Activated T-cell treated with anti-CD3 and anti-CD28 coated beads, Interleukin-2, amount 50 U/mL, for 24 hours (primary cell): ENCODE results near the gene STARD3NL.
A peak's percentile ranks its signal among the peaks of the same experiment; 100 is the strongest.

Source experiments
- DNase-seq: peaks from one replicate; pipeline ENCODE4 v3.0.0-alpha.2; 2020
- H3K27ac Mint-ChIP-seq: 2 replicates; pipeline ENCODE4 v1.8.0; 2020; ENCODE audit warnings: mild to moderate bottlenecking, mixed read lengths
- H3K27me3 Mint-ChIP-seq: 2 replicates; pipeline ENCODE4 v1.8.0; 2020; ENCODE audit warnings: mixed read lengths
- H3K36me3 Mint-ChIP-seq: 2 replicates; pipeline ENCODE4 v1.8.0; 2020; ENCODE audit warnings: low read depth, mixed read lengths
- H3K4me1 Mint-ChIP-seq: 2 replicates; pipeline ENCODE4 v1.8.0; 2020; ENCODE audit warnings: low read depth, mixed read lengths
- H3K4me3 Mint-ChIP-seq: 2 replicates; pipeline ENCODE4 v1.8.0; 2020; ENCODE audit warnings: mild to moderate bottlenecking, moderate library complexity, mixed read lengths
- H3K9me3 Mint-ChIP-seq: 2 replicates; pipeline ENCODE4 v1.8.0; 2020; ENCODE audit warnings: mixed read lengths

The STARD3NL gene

DNA sequence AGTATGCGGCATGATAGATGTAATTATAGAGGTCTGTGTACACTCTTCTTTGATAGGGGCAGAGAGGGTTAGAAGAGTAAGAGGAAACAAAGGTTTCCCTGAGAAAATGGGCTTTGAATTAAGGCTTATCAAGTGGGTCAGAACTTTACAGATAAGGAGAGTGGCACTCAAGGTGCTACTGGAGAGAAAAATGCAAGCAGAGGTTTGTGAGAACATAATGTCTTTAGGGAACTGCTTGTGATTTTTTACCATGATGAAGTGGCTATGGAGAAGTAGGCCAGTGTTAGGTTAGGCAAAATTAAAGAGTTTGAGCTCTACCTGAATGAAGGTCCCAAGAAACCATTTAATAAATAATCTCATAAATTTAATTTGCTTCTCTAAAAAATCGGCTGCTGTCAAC, 14.3 kb downstream of the STARD3NL start:
- Mint-ChIP-seq H3K4me3 (no peak overlapping the region), H3K9me3 (no peaks in the 10 kb centered on the region), H3K4me1 (peaks cover 52% of the 10 kb centered on the region), H3K27ac (no peak overlapping the region), H3K36me3 (peaks cover 4% of the 10 kb centered on the region), H3K27me3 (no peaks in the 10 kb centered on the region)
- no peak for DNase-seq

DNA sequence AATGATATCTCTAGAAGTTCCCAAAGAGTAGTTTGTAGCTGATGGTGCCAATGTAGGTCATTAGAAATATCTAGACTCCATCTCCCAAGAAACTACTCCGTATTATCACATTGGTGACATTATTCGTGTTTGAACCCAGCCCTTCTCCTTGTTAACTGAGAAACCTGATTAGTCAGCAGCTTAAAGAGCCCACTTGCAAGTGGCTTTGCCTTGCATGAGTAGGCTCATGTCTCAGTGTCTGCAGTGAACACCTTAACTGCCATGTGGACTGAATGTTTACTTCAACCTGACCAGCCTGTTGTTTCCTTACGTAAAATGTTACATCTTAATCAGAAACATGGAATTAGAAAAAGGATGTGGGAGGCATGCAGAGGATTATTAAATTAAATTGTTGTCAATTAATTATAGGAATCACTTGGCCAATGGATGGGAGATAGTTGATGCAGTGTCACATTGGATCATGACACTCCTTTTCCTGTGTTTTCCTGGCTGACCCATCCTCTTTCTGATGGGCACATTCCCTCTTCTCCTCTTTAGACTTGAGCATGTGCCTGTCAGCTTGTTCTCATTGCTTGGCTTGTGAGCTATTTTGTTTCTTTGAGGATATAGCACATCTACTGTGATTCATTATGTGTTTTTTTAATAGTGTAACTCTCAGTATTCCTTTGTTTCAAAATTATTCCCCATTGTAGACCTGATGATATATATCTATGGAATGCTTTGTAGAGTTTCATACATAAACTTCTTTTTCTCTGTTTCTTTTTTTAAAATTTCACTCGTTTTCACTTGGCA, 18.0 kb downstream of the STARD3NL start:
- H3K27ac Mint-ChIP-seq = no peak overlapping the region
- H3K9me3 Mint-ChIP-seq = no peaks in the 10 kb centered on the region
- no peak overlapping the region for H3K4me3 Mint-ChIP-seq
- no peak for DNase-seq
- peaks cover 40% of the 10 kb centered on the region for H3K4me1 Mint-ChIP-seq
- H3K36me3 Mint-ChIP-seq = peaks cover 6% of the 10 kb centered on the region
- H3K27me3 Mint-ChIP-seq = no peaks in the 10 kb centered on the region

DNA sequence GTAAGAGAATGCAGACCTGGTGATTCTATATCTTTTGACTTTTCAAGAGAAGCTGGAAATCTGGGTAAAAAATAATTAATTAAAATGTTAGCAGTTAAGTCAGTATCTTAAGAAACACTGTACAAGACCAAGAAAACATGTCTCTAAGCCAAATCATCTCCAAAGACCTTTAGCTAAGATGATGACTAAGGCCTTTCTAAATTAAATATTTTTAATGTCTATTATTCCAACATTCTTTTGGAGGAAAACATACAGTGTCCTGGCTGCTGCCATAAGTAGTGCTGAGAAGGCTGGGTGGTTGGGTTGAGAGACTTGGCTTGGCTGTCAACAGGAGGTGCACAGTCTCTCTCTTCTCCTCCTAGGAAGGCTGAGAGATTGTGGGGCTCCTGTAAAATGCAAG, 20.3 kb downstream of the STARD3NL start:
- Mint-ChIP-seq H3K27ac (no peak overlapping the region), H3K36me3 (peaks cover 16% of the 10 kb centered on the region), H3K27me3 (no peaks in the 10 kb centered on the region), H3K4me1 (peaks cover 30% of the 10 kb centered on the region), H3K9me3 (peaks cover 2% of the 10 kb centered on the region), H3K4me3 (no peak overlapping the region)
- DNase-seq = no peak

- Mint-ChIP-seq H3K27me3 (no peaks in the 10 kb centered on the region), H3K4me3 (no peak overlapping the region), H3K27ac (no peak overlapping the region), H3K4me1 (peaks cover 30% of the 10 kb centered on the region), H3K9me3 (peaks cover 2% of the 10 kb centered on the region), H3K36me3 (peaks cover 20% of the 10 kb centered on the region)
- DNase-seq = no peak
These were observed 21.1 kb downstream of the STARD3NL start for GRCh38 chr7:38199154-38199553.

DNA sequence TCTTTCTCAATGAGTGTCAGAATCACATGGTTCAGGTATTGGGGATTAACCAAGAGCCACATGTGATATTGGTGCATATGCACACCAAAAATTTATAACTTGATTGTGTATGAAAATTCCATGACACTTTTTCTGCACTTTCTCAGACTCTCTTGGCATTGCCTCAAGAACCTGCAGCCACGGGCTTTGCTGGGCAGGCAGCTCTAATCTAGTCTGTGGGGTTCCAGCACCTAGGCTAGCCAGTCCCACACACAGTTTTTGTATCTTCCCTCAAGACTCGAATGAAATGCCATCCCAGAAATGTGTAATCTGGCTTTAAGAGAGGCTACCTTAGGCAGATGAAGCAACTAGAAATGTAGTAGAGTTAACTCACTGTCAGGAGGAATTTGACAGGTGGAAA, 21.7 kb downstream of the STARD3NL start:
- H3K4me1 Mint-ChIP-seq = peaks cover 30% of the 10 kb centered on the region
- H3K4me3 Mint-ChIP-seq = no peak overlapping the region
- no peak for DNase-seq
- H3K27me3 Mint-ChIP-seq = no peaks in the 10 kb centered on the region
- peaks cover 20% of the 10 kb centered on the region for H3K36me3 Mint-ChIP-seq
- peaks cover 2% of the 10 kb centered on the region for H3K9me3 Mint-ChIP-seq
- no peak overlapping the region for H3K27ac Mint-ChIP-seq

- no peak overlapping the region for H3K27ac Mint-ChIP-seq
- no peaks in the 10 kb centered on the region for H3K27me3 Mint-ChIP-seq
- H3K4me1 Mint-ChIP-seq = no peaks in the 10 kb centered on the region
- DNase-seq = no peak
- peaks cover 2% of the 10 kb centered on the region for H3K9me3 Mint-ChIP-seq
- H3K4me3 Mint-ChIP-seq = no peak overlapping the region
- H3K36me3 Mint-ChIP-seq = peaks cover 42% of the 10 kb centered on the region
These were observed 28.0 kb downstream of the STARD3NL start for GRCh38 chr7:38206071-38206470.

DNA sequence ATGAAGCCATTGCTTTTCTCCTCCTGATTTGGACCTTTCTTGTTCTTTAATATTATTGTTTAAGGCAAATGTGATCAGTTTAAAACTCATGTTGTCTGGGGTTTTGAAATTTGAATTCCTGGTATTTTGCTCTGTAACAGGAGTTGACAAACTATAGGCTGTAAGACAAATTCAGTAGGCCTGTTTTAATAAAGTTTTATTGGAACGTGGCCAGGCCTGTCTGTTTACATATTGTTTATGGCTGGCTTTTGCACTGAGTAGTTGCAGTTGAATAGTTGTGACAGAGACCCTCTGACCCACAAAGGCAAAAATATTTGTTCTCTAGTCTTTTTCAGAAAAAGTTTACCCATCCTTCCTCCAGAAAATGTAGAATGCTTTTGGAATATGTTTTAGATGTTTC, 29.8 kb downstream of the STARD3NL start:
- no peaks in the 10 kb centered on the region for H3K4me1 Mint-ChIP-seq
- H3K27me3 Mint-ChIP-seq = no peaks in the 10 kb centered on the region
- no peaks in the 10 kb centered on the region for H3K9me3 Mint-ChIP-seq
- no peak for DNase-seq
- H3K27ac Mint-ChIP-seq = no peak overlapping the region
- no peak overlapping the region for H3K4me3 Mint-ChIP-seq
- H3K36me3 Mint-ChIP-seq = peaks cover 32% of the 10 kb centered on the region

GRCh38 chr7:38211486-38211885, 33.4 kb downstream of the STARD3NL start:
- peaks cover 12% of the 10 kb centered on the region for H3K4me1 Mint-ChIP-seq
- DNase-seq = no peak
- H3K27ac Mint-ChIP-seq = no peak overlapping the region
- H3K4me3 Mint-ChIP-seq = no peak overlapping the region
- no peaks in the 10 kb centered on the region for H3K9me3 Mint-ChIP-seq
- peaks cover 40% of the 10 kb centered on the region for H3K36me3 Mint-ChIP-seq
- no peaks in the 10 kb centered on the region for H3K27me3 Mint-ChIP-seq

DNA sequence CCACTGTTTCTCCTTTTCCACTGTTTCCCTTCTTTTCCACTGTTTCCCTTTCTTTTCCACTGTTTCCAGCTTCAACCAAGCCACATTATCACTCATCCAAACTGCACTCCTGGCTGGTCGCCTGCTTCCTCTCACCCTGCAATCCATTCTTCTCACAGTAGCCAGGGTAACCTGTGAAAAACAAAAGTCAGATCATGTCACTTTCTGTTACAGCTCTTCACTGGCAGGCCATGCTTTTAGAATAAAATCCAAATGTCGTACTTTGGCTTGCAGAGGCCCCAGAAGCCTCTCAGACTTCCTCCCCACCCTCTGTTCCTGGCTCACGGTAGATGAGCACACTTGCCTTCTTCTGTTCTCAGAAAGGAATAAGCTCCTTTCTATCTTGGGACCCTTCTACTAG, 33.9 kb downstream of the STARD3NL start:
- H3K27ac Mint-ChIP-seq = no peak overlapping the region
- H3K9me3 Mint-ChIP-seq = no peaks in the 10 kb centered on the region
- peaks cover 45% of the 10 kb centered on the region for H3K36me3 Mint-ChIP-seq
- no peak for DNase-seq
- H3K4me3 Mint-ChIP-seq = no peak overlapping the region
- no peaks in the 10 kb centered on the region for H3K27me3 Mint-ChIP-seq
- peaks cover 15% of the 10 kb centered on the region for H3K4me1 Mint-ChIP-seq

DNA sequence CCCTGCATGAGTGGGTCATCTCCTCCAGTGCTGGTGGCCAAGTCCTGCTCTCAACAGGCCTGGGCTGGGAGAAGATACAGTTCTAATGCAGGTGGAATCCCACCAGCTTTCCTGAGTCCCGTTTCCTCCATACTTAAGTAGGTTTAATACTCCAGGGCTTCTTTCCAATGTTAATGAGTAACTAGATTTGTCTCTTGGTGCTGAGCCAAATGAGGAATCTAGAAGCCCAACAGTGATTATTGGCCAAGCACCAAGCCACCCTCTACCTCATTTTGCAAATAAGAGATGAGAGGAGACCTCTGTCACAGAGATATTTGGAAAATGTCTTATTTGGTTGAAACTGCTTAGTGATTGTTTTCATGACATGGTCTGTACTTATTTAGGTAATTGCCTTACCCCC, 37.1 kb downstream of the STARD3NL start:
- Mint-ChIP-seq H3K9me3 (no peaks in the 10 kb centered on the region), H3K36me3 (peaks cover 49% of the 10 kb centered on the region), H3K27ac (no peak overlapping the region), H3K4me3 (no peak overlapping the region), H3K27me3 (no peaks in the 10 kb centered on the region), H3K4me1 (peaks cover 37% of the 10 kb centered on the region)
- no peak for DNase-seq

DNA sequence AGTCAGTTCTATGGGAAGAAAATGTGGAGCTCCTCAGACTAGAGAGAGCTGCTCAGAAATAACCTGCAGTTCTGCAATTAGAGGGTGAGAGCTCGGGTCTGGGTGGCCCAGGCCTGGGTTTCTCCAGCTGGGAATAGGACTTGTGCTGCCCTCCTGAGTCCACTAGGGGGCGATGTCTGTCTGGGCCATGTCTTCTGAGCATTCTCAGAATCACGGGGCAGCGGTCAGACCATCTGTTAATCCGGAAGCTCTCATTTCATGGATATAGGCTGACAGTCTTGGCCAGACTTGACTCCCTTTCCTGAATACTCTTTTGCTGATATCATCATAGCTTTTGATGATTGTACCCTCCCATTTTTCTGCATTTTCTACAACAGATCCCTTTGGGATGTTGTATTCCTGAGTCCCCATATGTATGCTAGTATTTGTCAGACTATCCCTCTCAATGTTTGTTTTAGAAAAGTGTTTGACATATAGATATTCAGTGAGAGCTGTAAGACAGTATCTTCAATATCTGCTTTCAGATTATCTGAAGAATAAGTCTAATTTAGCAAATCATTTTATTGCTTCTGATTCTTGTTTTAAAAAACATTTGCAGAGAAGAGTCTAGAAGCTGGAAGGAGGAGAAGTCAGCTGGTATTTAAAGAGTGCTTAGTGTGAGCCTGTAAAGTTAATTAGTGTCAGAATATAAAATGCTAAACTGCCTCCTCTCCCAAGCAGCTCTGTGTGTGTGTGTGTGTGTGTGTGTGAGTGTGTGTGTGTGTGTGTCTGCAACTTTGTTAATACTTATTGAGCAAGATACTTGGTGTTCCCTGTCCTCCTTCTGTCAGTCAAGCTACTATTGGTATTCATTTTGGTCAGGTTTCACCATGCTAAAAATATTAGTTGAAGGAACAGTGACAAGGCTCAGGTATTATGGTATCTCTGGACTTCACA, 38.0 kb downstream of the STARD3NL start:
- DNase-seq = peak; percentile 78
- H3K4me3 Mint-ChIP-seq = no peak overlapping the region

GRCh38 chr7:38217672-38218071, 39.6 kb downstream of the STARD3NL start:
- H3K27me3 Mint-ChIP-seq = no peaks in the 10 kb centered on the region
- no peaks in the 10 kb centered on the region for H3K9me3 Mint-ChIP-seq
- peaks cover 54% of the 10 kb centered on the region for H3K4me1 Mint-ChIP-seq
- peak overlapping the region; percentile 80 for H3K27ac Mint-ChIP-seq
- peaks cover 61% of the 10 kb centered on the region for H3K36me3 Mint-ChIP-seq
- no peak overlapping the region for H3K4me3 Mint-ChIP-seq
- DNase-seq = no peak

More for the DNA sequence above, 38.0 kb downstream of the STARD3NL start:
- no peaks in the 10 kb centered on the region for H3K27me3 Mint-ChIP-seq
- peaks cover 43% of the 10 kb centered on the region for H3K4me1 Mint-ChIP-seq
- H3K9me3 Mint-ChIP-seq = no peaks in the 10 kb centered on the region
- H3K27ac Mint-ChIP-seq = peak overlapping the region; percentile 70
- H3K36me3 Mint-ChIP-seq = peaks cover 52% of the 10 kb centered on the region

GRCh38 chr7:38220452-38220851, 42.4 kb downstream of the STARD3NL start:
- H3K4me3 Mint-ChIP-seq = no peak overlapping the region
- peak overlapping the region; percentile 61 for H3K27ac Mint-ChIP-seq
- peaks cover 68% of the 10 kb centered on the region for H3K36me3 Mint-ChIP-seq
- DNase-seq = no peak
- H3K27me3 Mint-ChIP-seq = no peaks in the 10 kb centered on the region
- H3K9me3 Mint-ChIP-seq = no peaks in the 10 kb centered on the region
- peaks cover 56% of the 10 kb centered on the region for H3K4me1 Mint-ChIP-seq

- Mint-ChIP-seq H3K4me3 (no peak overlapping the region), H3K27ac (no peak overlapping the region), H3K36me3 (peaks cover 62% of the 10 kb centered on the region), H3K27me3 (no peaks in the 10 kb centered on the region), H3K9me3 (no peaks in the 10 kb centered on the region), H3K4me1 (peaks cover 36% of the 10 kb centered on the region)
- DNase-seq = no peak
These were observed 44.5 kb downstream of the STARD3NL start for GRCh38 chr7:38222481-38223096.
